SHP77 treated with DMSO at 0.1 percent for 48 hours (cell line): ENCODE data around the gene PER2.
"Not testable (repeated sequence)": the region's sequence is repeated elsewhere in the genome, so short reads cannot be mapped to it uniquely, and the experiment has no call there.

Source experiments
- DNase-seq: peaks from one replicate; lab custom pipeline; 2025; lab: John Stamatoyannopoulos, UW

The PER2 gene, protein sequence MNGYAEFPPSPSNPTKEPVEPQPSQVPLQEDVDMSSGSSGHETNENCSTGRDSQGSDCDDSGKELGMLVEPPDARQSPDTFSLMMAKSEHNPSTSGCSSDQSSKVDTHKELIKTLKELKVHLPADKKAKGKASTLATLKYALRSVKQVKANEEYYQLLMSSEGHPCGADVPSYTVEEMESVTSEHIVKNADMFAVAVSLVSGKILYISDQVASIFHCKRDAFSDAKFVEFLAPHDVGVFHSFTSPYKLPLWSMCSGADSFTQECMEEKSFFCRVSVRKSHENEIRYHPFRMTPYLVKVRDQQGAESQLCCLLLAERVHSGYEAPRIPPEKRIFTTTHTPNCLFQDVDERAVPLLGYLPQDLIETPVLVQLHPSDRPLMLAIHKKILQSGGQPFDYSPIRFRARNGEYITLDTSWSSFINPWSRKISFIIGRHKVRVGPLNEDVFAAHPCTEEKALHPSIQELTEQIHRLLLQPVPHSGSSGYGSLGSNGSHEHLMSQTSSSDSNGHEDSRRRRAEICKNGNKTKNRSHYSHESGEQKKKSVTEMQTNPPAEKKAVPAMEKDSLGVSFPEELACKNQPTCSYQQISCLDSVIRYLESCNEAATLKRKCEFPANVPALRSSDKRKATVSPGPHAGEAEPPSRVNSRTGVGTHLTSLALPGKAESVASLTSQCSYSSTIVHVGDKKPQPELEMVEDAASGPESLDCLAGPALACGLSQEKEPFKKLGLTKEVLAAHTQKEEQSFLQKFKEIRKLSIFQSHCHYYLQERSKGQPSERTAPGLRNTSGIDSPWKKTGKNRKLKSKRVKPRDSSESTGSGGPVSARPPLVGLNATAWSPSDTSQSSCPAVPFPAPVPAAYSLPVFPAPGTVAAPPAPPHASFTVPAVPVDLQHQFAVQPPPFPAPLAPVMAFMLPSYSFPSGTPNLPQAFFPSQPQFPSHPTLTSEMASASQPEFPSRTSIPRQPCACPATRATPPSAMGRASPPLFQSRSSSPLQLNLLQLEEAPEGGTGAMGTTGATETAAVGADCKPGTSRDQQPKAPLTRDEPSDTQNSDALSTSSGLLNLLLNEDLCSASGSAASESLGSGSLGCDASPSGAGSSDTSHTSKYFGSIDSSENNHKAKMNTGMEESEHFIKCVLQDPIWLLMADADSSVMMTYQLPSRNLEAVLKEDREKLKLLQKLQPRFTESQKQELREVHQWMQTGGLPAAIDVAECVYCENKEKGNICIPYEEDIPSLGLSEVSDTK (N-terminal part only)

DNA sequence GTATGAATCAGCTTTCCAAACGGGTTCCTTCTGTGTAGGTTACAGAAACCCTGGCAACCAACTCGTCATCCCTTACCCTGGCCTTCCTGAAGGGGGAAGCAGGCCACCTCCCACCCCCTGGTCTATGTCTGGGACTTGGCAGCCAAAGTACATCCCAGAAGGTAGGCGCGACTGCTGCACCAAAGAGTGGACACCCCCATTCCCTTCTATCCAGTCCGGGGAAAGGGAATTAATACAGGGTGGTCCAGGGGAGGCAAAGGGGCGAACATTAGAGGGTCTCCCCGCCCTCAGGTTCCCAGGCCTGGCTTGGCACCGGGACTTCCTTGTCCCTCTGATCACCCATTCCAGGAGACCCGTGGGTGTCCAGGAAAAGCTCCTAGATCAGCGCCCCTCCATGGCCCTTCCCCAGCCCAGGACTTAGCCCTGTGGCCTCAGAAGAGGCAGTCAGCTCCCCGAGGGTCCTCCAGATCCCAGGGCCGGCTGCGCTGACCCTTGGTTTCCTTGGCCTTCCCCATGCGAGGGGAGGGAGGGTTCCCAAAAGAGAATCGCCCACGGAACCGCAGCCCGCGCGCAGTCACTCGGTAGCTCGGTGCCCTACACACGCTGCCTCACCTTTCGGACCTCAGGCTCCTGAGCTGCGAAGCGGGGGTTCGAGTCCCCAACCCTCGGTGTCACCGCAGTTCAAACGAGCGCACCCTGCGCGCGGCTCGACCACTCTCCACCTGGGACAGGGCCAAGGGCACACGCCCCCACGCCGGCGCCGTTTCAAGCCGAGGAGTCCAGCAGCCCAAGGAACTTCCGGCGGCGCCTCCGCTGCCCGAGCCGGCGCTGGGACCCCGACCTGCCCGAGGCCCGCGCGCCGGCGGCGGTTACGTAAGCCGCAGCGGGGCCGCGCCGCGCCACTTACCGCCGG is at the start of gene PER2:
PER2 (minus strand) TSS at position 874 of the 913 bp plus-strand sequence. CDS start 10,674 bp downstream, outside the sequence.
- no peak for DNase-seq

DNA sequence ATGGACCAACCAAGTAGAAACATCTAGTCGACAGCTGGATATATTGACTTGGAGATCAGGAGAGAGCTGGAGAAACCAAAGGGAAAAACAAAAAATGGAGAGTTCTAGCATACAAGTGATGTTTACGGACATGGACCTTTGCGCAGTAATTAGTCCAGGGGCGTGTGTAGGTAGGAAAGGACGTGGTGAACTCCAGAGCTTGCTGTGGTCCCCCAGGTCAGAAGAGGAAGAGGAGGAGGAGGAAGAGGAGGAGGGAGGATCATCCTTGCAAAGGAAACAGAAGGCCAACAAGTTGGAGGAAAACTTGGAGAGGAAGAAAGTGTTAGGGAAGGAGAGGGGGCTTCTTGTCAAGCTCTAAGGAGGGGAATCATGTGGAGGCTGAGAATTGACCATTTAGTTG is 49.4 kb upstream of the PER2 start:
- DNase-seq, result no peak

DNA sequence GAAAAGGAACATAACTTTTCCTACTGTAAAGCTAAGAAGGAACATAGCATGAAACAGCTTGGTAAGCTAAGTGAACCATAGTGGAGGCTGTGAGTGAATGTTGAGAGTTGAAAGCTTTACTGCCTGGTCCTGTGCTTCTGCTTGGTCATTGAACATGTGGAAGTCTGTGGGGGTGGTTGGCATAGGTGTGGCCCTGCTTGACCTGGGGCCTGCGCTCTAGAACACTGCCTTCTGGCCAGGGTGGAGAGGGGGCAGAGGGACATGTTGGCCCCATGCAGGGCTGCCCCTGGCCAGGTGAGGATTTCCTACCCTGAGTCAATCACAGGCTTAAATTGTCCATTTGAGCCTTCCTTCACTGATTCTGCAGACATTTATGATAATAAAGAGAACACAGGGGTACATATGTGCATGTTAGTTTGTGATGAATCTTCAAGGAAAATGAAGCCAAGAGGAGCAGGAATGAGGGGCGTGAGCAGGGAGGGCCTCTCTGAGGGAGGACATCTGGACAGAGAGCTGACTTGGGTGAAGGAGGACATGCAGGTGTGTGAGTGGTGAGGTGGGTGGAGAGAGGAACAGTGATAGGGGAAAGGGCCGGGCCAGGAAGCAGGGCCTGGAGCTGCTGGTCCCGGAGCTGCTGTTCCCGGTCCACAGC is 48.5 kb upstream of the PER2 start:
- DNase-seq, result no peak

DNA sequence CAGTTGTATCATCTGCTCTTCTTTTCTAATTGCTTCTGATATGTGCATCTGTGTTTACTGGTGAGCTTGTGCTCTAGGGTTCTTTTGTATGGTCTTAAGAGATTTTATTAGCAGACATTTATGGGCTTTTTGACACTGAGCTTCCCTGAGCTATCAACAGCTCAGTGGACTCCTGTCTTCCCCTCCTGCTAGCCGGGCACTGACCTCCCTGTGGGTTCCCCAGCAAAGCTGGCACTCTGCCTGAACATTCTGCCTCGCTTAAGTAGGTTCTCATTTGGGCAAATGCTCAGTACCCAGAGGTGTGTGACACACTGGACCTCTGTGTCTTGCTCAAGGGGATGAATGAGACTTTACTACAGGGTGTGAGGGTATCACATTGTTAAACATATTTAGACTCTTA is 47.7 kb upstream of the PER2 start:
- DNase-seq, result no peak

GRCh38 chr2:238335591-238335990 is 47.2 kb upstream of the PER2 start:
- not testable (repeated sequence) for DNase-seq

DNA sequence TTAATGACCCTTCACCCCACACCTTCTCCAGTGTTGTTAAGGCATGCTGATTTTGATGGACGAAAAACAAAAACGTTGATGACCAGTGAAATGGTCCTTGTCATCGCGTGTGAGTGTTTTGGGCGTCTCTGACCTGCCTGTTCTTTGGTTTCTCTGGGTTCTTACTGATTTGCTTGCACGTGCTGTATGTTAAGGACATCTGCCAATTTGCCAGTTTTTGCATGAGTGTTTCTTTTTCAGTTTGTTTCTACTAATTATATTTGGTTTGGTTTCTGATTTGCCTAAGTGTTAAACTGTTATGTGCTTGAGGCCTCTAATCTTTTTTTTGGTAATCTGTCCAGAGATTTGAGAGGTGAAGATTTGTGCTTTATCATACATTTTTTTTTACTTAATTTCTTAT is 46.5 kb upstream of the PER2 start:
- DNase-seq, result no peak

- DNase-seq, result no peak
Observed at GRCh38 chr2:238331916-238332315, 43.5 kb upstream of the PER2 start.

DNA sequence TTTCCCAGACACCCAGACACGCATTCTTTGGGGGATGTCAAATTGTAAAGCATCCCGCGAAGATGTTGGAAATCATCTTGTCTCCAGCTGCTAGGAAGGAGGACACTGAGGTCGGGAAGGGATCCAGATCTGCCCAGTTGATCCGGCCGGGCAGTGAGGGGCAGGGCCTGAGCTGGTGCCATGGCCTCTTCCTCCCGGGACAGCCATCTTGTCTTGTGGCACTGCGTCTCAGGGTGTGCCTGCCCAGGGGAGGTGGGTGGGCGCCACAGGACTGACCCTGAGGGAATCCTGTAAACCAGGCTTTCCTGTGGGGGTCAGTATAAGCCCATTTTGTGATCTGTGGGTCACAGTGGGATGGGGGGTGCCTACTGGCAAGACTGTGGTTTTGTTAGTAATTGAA is 42.0 kb upstream of the PER2 start:
- DNase-seq, result no peak

DNA sequence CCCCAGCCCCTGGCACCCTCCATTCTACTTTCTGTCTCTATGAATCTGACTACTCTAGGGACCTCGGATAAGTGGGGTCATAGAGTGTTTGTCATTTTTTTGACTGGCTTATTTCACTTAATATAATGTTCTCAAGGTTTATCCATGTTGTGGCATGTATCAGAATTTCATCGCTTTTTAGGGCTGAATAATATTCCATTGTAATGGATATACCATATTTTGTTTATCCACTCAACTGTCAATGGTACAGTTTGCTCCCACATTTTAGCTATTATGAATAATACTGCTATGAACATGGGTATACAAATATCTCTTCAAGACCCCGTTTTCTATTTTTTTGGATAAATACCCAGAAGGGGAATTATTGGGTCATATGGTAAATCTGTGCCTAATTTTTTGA is 39.3 kb upstream of the PER2 start:
- no peak for DNase-seq

DNA sequence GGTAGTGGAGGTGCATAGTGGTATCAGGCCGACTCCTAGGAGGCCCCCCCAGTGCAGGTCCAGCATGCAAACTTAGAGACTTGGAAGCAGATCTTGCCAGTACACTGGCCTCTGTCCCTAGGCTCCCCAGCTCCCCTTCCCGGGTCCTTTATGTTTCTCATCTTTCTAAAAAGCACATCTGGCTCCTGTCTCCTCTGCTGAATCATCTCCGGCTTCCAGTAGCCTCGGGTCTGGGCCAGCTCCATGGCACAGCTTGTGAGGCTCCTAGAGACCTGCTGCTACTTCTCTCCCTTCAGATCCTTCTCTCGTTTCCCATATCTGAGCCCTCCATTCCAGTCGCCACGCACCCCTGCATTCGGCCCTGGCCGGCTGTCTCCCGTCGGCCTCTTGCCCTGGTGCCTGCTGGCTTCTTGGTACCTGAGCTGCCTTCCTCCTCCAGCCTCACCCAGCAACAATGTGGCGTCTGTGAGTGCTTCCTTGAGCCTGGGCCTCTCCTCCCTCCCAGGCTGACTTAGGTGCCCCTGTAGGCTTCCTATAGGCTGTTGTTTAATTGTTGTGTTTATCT is 38.5 kb upstream of the PER2 start:
- no peak for DNase-seq

GRCh38 chr2:238325694-238326093 is 37.3 kb upstream of the PER2 start:
- no peak for DNase-seq

GRCh38 chr2:238324248-238324647 is 35.8 kb upstream of the PER2 start:
- not testable (repeated sequence) for DNase-seq

- no peak for DNase-seq
Observed at GRCh38 chr2:238322001-238322411, 33.6 kb upstream of the PER2 start.

- DNase-seq, result no peak
Observed at GRCh38 chr2:238321467-238321866, 33.1 kb upstream of the PER2 start.

DNA sequence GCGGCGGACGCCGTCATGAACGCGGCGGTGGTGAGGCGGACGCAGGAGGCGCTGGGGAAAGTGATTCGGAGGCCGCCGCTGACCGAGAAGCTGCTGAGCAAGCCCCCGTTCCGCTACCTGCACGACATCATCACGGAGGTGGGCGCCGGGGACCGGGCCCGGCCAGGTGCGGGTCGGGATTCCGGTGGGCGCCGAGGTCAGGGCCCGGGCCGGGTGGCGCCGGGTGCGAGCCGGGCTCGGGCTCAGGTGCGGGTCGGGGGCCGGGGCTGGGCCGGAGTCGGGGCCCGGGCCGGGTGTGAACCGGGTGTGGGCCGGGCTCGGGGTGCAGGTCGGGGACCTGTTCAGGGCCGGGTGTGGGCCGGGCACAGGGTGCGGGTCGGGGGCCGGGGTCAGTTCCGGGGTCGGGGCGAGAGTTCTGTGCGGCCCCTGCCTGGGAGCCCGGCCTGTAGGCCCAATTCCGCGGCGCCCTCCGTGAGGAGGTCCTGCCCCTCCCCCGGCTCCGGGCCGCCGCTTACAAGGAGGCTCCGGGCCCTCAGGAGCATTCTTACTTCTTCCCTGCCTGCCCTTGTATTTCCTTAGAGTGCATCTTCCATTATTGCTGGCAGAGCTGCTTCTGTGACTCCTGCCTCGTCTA is 32.4 kb upstream of the PER2 start:
- no peak for DNase-seq

GRCh38 chr2:238320246-238320647 is 31.8 kb upstream of the PER2 start, which contains the start of gene TRAF3IP1:
TRAF3IP1 (plus strand) TSS chr2:238320518; CDS start chr2:238320663, 145 bp downstream.
- peak; percentile 47 for DNase-seq

DNA sequence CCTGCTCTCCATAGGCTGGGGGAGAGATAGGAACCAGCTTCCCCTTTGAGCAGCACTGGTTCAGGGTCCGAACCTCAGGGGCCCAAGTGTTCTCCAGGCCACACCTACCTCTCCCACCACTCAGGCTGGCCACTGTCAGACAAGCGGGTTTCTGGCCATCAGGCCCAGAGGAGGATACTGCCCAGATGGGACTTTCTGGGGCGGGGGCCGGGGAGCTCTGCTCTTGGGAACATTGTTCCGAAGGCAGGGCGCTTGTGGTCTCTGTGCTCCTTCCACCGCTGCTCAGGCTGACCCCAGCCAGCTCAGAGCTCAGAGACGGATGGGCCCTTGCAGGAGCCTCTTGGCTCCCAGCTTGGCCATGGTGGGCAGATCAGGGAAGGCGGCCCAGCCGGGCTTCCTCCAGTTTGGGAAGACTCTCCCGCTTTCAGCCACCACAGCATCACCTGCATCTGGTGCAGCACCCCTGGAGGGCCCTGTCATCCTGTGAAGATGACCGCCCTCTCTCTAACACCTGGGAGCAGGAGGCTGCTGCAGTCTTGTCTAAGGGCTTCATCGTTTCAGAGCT is 26.7 kb upstream of the PER2 start:
- no peak for DNase-seq

- no peak for DNase-seq
Observed at GRCh38 chr2:238314576-238314975, 26.2 kb upstream of the PER2 start.

GRCh38 chr2:238313991-238314350 is 25.6 kb upstream of the PER2 start:
- DNase-seq, result no peak
